HUES48 (cell line): ENCODE data around the gene TEAD1.

ENCODE experiments used
- H3K27ac ChIP-seq: one replicate; pipeline ENCODE4 v1.7.0; 2013; ENCODE audit warnings: low read depth, low read length, inconsistent platforms
- H3K27me3 ChIP-seq: 2 replicates; pipeline ENCODE4 v1.6.1; 2013; ENCODE audit warnings: mild to moderate bottlenecking, low read length; ENCODE audit not compliant: control insufficient read depth, insufficient read depth
- H3K36me3 ChIP-seq: 2 replicates; pipeline ENCODE4 v1.6.1; 2013; ENCODE audit warnings: low read length; ENCODE audit not compliant: control insufficient read depth, insufficient read depth
- H3K4me1 ChIP-seq: 2 replicates; pipeline ENCODE4 v1.6.1; 2013; ENCODE audit warnings: mild to moderate bottlenecking, low read length; ENCODE audit not compliant: control insufficient read depth, insufficient read depth
- H3K4me3 ChIP-seq: 2 replicates; pipeline ENCODE4 v1.5.1; 2013; ENCODE audit warnings: mild to moderate bottlenecking, low read depth, low read length
- H3K9ac ChIP-seq: 2 replicates; pipeline ENCODE4 v1.6.1; 2013; ENCODE audit warnings: mild to moderate bottlenecking, low read depth, low read length, moderate library complexity
- H3K9me3 ChIP-seq: 2 replicates; pipeline ENCODE4 v1.6.1; 2013; ENCODE audit warnings: low read length; ENCODE audit not compliant: control insufficient read depth, insufficient read depth

The TEAD1 gene

DNA sequence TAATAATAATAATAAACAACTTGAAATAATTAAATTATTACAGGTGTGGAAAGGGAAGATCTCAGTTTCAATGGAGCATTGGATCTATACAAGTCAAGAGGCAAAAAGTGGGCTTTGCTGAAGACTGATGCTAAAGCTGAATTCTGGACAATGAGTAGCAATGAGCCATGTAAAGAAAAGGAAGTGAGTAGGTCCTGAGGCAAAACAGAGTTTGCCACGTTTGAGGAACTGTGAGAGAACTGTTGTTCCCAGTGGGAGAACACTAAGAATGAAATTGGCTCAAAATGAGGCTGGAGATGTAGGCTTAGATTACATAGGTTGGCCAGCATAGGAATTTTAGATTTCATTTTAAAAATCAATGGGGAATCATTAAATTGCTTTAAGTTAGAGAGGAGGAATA lies 33.9 kb upstream of the TEAD1 start:
- no peaks in the 10 kb centered on the region for H3K27me3 ChIP-seq
- no peak overlapping the region for H3K4me3 ChIP-seq
- no peaks in the 10 kb centered on the region for H3K9me3 ChIP-seq
- no peaks in the 10 kb centered on the region for H3K36me3 ChIP-seq
- 0 out of 2 replicates have a peak, but pooled peaks cover 4% of the 10 kb centered on the region for H3K4me1 ChIP-seq
- no peak overlapping the region for H3K9ac ChIP-seq
- no peak overlapping the region for H3K27ac ChIP-seq

DNA sequence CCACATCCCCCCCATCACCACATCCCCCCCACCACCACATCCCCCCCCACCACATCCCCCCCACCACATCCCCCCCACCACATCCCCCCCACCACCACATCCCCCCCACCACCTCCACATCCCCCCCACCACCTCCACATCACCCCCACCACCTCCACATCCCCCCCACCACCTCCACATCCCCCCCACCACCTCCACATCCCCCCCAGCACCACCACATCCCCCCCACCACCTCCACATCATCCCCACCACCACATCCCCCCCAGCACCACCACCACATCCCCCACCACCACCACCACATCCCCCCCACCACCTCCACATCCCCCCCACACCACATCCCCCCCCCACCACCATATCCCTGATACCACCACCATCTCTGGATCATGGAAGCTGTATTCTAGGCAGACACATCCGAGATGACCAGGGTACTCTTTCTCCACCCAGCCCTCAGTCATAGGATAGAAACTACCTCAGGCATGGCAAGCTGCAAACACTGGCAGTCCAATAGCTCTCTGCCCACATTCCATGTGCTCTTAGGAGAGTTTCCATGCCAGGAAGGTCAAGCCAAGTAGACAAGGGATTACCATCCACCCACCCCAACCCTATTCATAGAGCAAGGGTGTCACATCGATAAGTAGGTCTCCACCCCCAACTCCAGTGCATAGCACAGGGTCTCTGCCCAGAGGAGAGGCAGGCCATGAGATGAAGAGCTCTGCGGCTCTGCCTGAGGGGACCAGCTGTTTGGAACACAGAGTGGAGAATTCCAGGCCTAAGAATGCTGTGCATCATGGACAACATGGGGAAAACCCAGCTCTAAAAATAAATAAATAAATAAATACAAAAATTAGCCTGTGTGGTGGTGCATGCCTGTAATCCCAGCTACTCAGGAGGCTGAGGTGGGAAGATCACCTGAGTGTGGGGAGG lies 33.0 kb upstream of the TEAD1 start:
- H3K4me1 ChIP-seq = 0 out of 2 replicates have a peak, but pooled peaks cover 4% of the 10 kb centered on the region
- H3K4me3 ChIP-seq = no peak overlapping the region
- H3K27ac ChIP-seq = no peak overlapping the region
- no peak overlapping the region for H3K9ac ChIP-seq
- no peaks in the 10 kb centered on the region for H3K36me3 ChIP-seq
- H3K9me3 ChIP-seq = no peaks in the 10 kb centered on the region
- no peaks in the 10 kb centered on the region for H3K27me3 ChIP-seq

- Histone ChIP-seq H3K9me3 (no peaks in the 10 kb centered on the region), H3K9ac (no peak overlapping the region), H3K27me3 (no peaks in the 10 kb centered on the region), H3K4me3 (no peak overlapping the region), H3K27ac (no peak overlapping the region), H3K4me1 (0 out of 2 replicates have a peak, but pooled peaks cover 4% of the 10 kb centered on the region), H3K36me3 (no peaks in the 10 kb centered on the region)
Measured at GRCh38 chr11:12642040-12642439, 32.2 kb upstream of the TEAD1 start.

GRCh38 chr11:12642806-12643428 lies 31.3 kb upstream of the TEAD1 start:
- Histone ChIP-seq H3K4me3 (no peak overlapping the region), H3K27ac (no peak overlapping the region), H3K4me1 (0 out of 2 replicates have a peak, but pooled peaks cover 4% of the 10 kb centered on the region), H3K9me3 (no peaks in the 10 kb centered on the region), H3K9ac (no peak overlapping the region), H3K27me3 (no peaks in the 10 kb centered on the region), H3K36me3 (no peaks in the 10 kb centered on the region)

- Histone ChIP-seq H3K9ac (no peak overlapping the region), H3K36me3 (no peaks in the 10 kb centered on the region), H3K9me3 (no peaks in the 10 kb centered on the region), H3K27me3 (no peaks in the 10 kb centered on the region), H3K4me1 (0 out of 2 replicates have a peak, but pooled peaks cover 4% of the 10 kb centered on the region), H3K4me3 (no peak overlapping the region), H3K27ac (no peak overlapping the region)
Measured at GRCh38 chr11:12646478-12646877, 27.7 kb upstream of the TEAD1 start.

DNA sequence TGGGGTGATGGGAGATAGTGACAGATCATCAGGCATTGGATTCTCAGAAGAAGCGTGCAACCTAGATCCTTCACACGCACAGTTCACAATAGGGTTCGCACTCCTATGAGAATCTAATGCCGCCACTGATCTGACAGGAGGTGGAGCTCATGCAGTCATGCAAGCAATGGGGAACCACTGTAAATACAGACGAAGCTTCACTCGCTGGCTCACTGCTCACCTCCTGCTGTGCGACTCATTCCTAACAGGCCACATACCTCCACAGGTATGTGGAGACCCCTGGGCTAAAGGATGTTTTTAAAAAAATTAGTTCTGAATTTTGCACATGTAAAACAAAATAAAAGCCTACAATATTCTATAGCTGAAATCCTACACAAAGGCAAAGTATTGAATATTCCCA lies 20.5 kb upstream of the TEAD1 start:
- no peak overlapping the region for H3K4me3 ChIP-seq
- H3K36me3 ChIP-seq = no peaks in the 10 kb centered on the region
- no peak overlapping the region for H3K27ac ChIP-seq
- H3K9ac ChIP-seq = no peak overlapping the region
- peaks cover 12% of the 10 kb centered on the region; the same call in 1 of the 2 replicates for H3K9me3 ChIP-seq
- H3K4me1 ChIP-seq = no peaks in the 10 kb centered on the region
- no peaks in the 10 kb centered on the region for H3K27me3 ChIP-seq

DNA sequence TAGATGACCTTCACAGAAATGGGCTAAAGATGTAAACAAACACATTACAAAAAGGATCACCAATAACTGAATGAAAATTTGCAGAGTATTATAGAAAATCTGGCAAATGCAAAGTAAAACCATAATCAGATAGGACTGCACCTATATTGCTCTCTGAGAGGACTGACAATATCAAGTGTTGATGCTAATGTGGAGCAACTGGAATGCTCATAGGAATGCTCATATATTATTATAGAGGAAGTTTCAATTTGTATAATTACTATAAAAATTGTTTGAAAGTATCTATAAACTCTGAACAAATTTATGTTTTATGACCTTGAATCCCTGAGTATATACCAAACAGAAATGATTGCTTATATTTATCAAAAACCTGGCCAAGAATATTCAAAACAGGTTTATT lies 18.4 kb upstream of the TEAD1 start:
- Histone ChIP-seq H3K4me3 (no peak overlapping the region), H3K27ac (no peak overlapping the region), H3K36me3 (no peaks in the 10 kb centered on the region), H3K27me3 (no peaks in the 10 kb centered on the region), H3K9me3 (peaks cover 12% of the 10 kb centered on the region; the same call in 1 of the 2 replicates), H3K9ac (no peak overlapping the region), H3K4me1 (no peaks in the 10 kb centered on the region)

DNA sequence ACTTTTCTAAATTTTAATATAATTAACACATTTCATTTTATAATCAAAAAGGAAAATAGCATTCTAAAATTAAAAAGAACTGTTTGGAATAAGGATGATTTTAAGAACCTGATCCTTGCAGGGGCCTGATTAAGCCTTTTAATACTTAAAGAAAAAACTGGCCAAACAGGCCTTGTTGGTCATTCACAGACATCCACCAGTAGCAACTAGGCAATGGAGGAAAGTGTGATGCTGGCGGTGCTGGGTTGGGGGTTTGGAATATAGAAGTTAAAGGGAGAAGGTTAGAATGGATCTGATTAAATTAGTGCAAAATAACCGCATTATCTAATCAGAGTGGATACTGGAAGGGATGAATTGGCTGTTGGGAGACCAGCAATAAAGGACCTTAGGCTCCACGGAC lies 16.9 kb upstream of the TEAD1 start:
- H3K36me3 ChIP-seq = no peaks in the 10 kb centered on the region
- no peak overlapping the region for H3K9ac ChIP-seq
- H3K4me1 ChIP-seq = no peaks in the 10 kb centered on the region
- no peak overlapping the region for H3K4me3 ChIP-seq
- no peaks in the 10 kb centered on the region for H3K27me3 ChIP-seq
- H3K27ac ChIP-seq = no peak overlapping the region
- H3K9me3 ChIP-seq = peaks cover 12% of the 10 kb centered on the region; the same call in 1 of the 2 replicates

DNA sequence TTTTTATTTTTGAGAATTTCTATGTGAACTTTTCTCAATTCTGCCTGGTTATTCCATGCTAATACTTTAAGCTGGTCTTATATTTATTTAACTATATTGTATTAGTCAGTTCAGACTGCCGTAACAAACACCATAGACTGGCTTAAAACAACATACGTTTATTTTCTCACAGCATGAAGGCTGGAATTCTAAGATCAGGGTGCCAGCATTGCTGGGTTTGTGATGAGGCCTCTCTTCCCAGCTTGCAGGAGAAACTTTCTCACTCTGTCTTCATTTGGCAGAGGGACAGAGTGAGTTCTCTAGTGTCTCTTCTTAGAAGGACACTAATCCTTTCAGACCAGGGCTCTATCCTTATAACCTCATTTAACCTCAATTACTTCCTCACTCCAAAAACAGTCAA lies 16.2 kb upstream of the TEAD1 start:
- Histone ChIP-seq H3K27ac (no peak overlapping the region), H3K36me3 (no peaks in the 10 kb centered on the region), H3K4me3 (no peak overlapping the region), H3K9me3 (peaks cover 12% of the 10 kb centered on the region; the same call in 1 of the 2 replicates), H3K4me1 (no peaks in the 10 kb centered on the region), H3K9ac (no peak overlapping the region), H3K27me3 (no peaks in the 10 kb centered on the region)

GRCh38 chr11:12662101-12662689 lies 12.0 kb upstream of the TEAD1 start:
- Histone ChIP-seq H3K4me3 (no peak overlapping the region), H3K27me3 (no peaks in the 10 kb centered on the region), H3K27ac (no peak overlapping the region), H3K9me3 (no peaks in the 10 kb centered on the region), H3K36me3 (no peaks in the 10 kb centered on the region), H3K4me1 (no peaks in the 10 kb centered on the region), H3K9ac (no peak overlapping the region)

DNA sequence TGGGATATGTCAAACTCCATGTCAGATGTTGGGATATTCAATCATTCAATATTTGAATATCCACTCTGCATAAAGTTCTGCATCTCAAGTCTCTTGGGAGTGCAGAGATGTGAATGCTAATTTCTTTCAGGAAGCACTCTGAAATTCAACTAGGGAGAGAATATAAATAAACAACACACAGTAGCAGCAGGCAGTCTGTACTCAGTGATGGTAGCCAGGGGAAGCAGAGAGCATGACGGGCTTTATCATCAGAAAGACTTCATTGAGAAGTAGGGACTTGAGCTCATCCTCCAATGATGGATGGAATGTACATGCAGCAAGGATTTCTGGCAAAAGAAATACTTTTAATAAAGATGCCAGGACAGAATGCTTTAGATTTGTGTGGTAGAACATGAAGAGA lies 9.8 kb upstream of the TEAD1 start:
- Histone ChIP-seq H3K27me3 (no peaks in the 10 kb centered on the region), H3K4me1 (no peaks in the 10 kb centered on the region), H3K36me3 (no peaks in the 10 kb centered on the region), H3K9me3 (no peaks in the 10 kb centered on the region), H3K4me3 (no peak overlapping the region), H3K9ac (no peak overlapping the region), H3K27ac (no peak overlapping the region)
